Measurements from ENCODE around the gene SYT6. TPM values are rescaled to one million over a fixed set of nuclear protein-coding genes. Genes with fewer than 3 reads are reported as not detected.

SYT6 gene
- total RNA-seq, 1 experiment from 2014 or later: not detected

DNA sequence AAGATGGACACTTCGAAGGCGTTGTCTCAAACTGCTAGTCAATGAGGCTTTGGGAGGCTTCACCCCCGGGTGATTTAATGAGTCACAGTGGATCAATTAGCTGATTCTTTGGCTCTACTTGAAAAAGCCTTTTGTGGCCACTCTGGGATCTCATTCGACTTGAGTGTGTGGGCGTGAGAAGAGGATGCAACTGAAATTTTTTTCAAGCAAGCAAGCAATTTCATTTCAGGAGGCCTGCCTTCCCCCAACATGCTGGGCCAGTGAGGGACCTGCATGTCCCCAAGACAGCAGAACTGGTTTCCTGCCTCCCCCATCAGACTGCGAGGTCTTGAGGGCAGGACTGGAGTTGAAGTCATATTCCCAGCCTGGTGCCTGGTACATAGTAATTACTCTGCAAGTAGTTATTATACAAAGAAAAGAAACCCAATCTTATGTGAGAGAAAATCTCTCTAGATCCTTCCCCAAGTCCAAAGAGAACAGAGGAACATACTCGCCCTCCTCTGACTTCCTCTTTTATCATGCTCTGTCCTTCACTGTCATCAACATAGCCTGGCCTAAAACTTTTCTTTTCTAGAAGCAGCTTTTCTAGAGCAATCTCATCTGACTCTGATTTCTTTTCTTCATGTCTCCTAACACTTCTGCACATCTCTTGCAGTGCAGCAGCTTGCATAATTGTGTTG, 22.7 kb downstream of the SYT6 start:
- TF ChIP-seq SRF (IDR thresholded peaks at IDR 0.05; ENCODE audit: low read depth): no peak
- TF ChIP-seq CBX3 (IDR thresholded peaks at IDR 0.05; ENCODE audit: low read depth): no peak
- no peak for TF ChIP-seq FOSL1 (IDR thresholded peaks at IDR 0.05; ENCODE audit: low read depth)
- no peak for TF ChIP-seq ELF1 (IDR thresholded peaks at IDR 0.05; ENCODE audit: borderline replicate concordance, low read depth)
- TF ChIP-seq, protein P1, sequence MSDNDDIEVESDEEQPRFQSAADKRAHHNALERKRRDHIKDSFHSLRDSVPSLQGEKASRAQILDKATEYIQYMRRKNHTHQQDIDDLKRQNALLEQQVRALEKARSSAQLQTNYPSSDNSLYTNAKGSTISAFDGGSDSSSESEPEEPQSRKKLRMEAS (IDR thresholded peaks at IDR 0.05): no peak
- no peak for TF ChIP-seq JUND (IDR thresholded peaks at IDR 0.05)
- no peak for TF ChIP-seq ZFX (IDR thresholded peaks at IDR 0.05)
- TF ChIP-seq SIN3A (IDR thresholded peaks at IDR 0.05; ENCODE audit: low read depth): no peak
- TF ChIP-seq CEBPB (IDR thresholded peaks at IDR 0.05; ENCODE audit: low read depth): no peak
- peaks cover 4 to 5% of the 10 kb centered on the region in 2 experiments; a peak in 2 of 4 replicates for H3K4me1 ChIP-seq (ENCODE audit: control insufficient read depth in 1 of 2, insufficient read depth in 2 of 2, low read length in 2 of 2)
- ChIA-PET POLR2A (no interaction called here), CTCF (interaction anchor here (1.0 to 1.7 kb wide), 3 partner anchors 152 to 296 kb away, joined by 3 to 7 read pairs (median 3); partner anchors contain the start of gene OLFML3), RAD21 (ENCODE audit: low non-redundant PET in 1 of 2, low total read pairs in 2 of 2, uncharacterized antibody in 2 of 2, unreplicated experiment in 2 of 2) (interaction anchor here in 1 of 2 experiments (1.5 kb wide), 1 partner anchor 152 kb away, joined by 3 read pairs; no protein-coding TSS in a partner anchor)
- H3K9ac ChIP-seq (ENCODE audit: low read length): no peak overlapping the region
- no peaks in the 10 kb centered on the region for H3K79me2 ChIP-seq (ENCODE audit: insufficient read depth, low read length)
- no peak overlapping the region for H3K27ac ChIP-seq (ENCODE audit: low read depth, low read length)
- H3K4me2 ChIP-seq (ENCODE audit: low read length): no peak overlapping the region
- H3K36me3 ChIP-seq (ENCODE audit: control insufficient read depth in 1 of 2, insufficient read depth in 2 of 2, low read length in 2 of 2): no peaks in the 10 kb centered on the region
- DNase-seq (ENCODE audit: low read depth, low spot score): no peak
- H3K4me3 ChIP-seq (replicated peaks in 1 of 2; ENCODE audit: low read depth in 1 of 2, low read length in 2 of 2): no peak overlapping the region
- no peaks in the 10 kb centered on the region for H3K9me3 ChIP-seq (ENCODE audit: control insufficient read depth in 1 of 2, insufficient read depth in 1 of 2, low read depth in 1 of 2, low read length in 2 of 2)
- intact Hi-C loops (cut with micrococcal nuclease): no loop called here
- H2AFZ ChIP-seq (ENCODE audit: low read depth, low read length, poor library complexity, severe bottlenecking): no peak overlapping the region
- no TSS peak for BruUV-seq (replicated peaks)
- H3K9me2 ChIP-seq (ENCODE audit: insufficient read depth): no peaks in the 10 kb centered on the region
- no peak for ATAC-seq
- H3K27me3 ChIP-seq (ENCODE audit: insufficient read depth, low read length): peaks cover 13% of the 10 kb centered on the region; the same call in 1 of the 2 replicates
- no peaks in the 10 kb centered on the region for H4K20me1 ChIP-seq (ENCODE audit: insufficient read depth)

DNA sequence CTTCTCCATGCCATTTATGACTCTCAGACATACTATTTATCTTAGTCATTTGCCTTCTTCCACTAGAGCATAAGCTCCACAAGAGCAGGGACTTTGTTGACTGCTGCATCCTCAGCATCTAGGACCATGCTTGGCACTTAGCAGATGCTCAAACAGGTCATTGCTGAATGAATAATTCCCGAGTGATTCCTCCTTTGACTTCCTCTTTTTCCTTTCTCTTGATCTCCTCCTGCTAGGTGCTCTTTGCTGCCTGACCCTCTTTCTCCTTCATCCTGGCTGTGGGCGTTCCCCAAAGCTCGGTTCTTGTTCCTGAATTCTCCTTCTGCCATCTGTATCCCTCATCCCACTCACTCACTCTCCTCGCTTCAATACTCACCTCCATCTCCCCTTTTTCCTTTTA, 23.5 kb downstream of the SYT6 start:
- no peak overlapping the region for H2AFZ ChIP-seq (ENCODE audit: low read depth, low read length, poor library complexity, severe bottlenecking)
- H4K20me1 ChIP-seq (ENCODE audit: insufficient read depth): no peaks in the 10 kb centered on the region
- H3K36me3 ChIP-seq (ENCODE audit: control insufficient read depth in 1 of 2, insufficient read depth in 2 of 2, low read length in 2 of 2): no peaks in the 10 kb centered on the region
- H3K4me2 ChIP-seq (ENCODE audit: low read length): no peak overlapping the region
- ChIA-PET RAD21 (ENCODE audit: low non-redundant PET in 1 of 2, low total read pairs in 2 of 2, uncharacterized antibody in 2 of 2, unreplicated experiment in 2 of 2) (no interaction called here), POLR2A (no interaction called here), CTCF (no interaction called here)
- no TSS peak for BruUV-seq (replicated peaks)
- no peak overlapping the region for H3K9ac ChIP-seq (ENCODE audit: low read length)
- ATAC-seq: no peak
- no peaks in the 10 kb centered on the region for H3K9me3 ChIP-seq (ENCODE audit: control insufficient read depth in 1 of 2, insufficient read depth in 1 of 2, low read depth in 1 of 2, low read length in 2 of 2)
- no peaks in the 10 kb centered on the region for H3K79me2 ChIP-seq (ENCODE audit: insufficient read depth, low read length)
- intact Hi-C loops (cut with micrococcal nuclease): no loop called here
- peaks cover 4 to 5% of the 10 kb centered on the region in 2 experiments; a peak in 2 of 4 replicates for H3K4me1 ChIP-seq (ENCODE audit: control insufficient read depth in 1 of 2, insufficient read depth in 2 of 2, low read length in 2 of 2)
- no peak overlapping the region for H3K4me3 ChIP-seq (replicated peaks in 1 of 2; ENCODE audit: low read depth in 1 of 2, low read length in 2 of 2)
- peaks cover 13% of the 10 kb centered on the region; the same call in 1 of the 2 replicates for H3K27me3 ChIP-seq (ENCODE audit: insufficient read depth, low read length)
- H3K27ac ChIP-seq (ENCODE audit: low read depth, low read length): no peak overlapping the region
- H3K9me2 ChIP-seq (ENCODE audit: insufficient read depth): no peaks in the 10 kb centered on the region
- no peak for DNase-seq (ENCODE audit: low read depth, low spot score)
- no peak for TF ChIP-seq JUND (IDR thresholded peaks at IDR 0.05)
- no peak for TF ChIP-seq FOSL1 (IDR thresholded peaks at IDR 0.05; ENCODE audit: low read depth)
- TF ChIP-seq SRF (IDR thresholded peaks at IDR 0.05; ENCODE audit: low read depth): no peak
- TF ChIP-seq, protein P2, sequence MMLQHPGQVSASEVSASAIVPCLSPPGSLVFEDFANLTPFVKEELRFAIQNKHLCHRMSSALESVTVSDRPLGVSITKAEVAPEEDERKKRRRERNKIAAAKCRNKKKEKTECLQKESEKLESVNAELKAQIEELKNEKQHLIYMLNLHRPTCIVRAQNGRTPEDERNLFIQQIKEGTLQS (IDR thresholded peaks at IDR 0.05): no peak
- no peak for TF ChIP-seq POLR2AphosphoS5 (IDR thresholded peaks at IDR 0.05; ENCODE audit: low read depth, low read length)
- no peak for TF ChIP-seq RAD21 (IDR thresholded peaks at IDR 0.05; ENCODE audit: low read depth)
- no peak for TF ChIP-seq EZH2 (IDR thresholded peaks at IDR 0.05)
- TF ChIP-seq CEBPB (IDR thresholded peaks at IDR 0.05; ENCODE audit: low read depth): no peak
- TF ChIP-seq, protein P1 (IDR thresholded peaks at IDR 0.05): no peak
- TF ChIP-seq EZH2phosphoT487 (IDR thresholded peaks at IDR 0.05; ENCODE audit: borderline replicate concordance): no peak
- no peak for TF ChIP-seq ELF1 (IDR thresholded peaks at IDR 0.05; ENCODE audit: borderline replicate concordance, low read depth)
- TF ChIP-seq, protein P3, sequence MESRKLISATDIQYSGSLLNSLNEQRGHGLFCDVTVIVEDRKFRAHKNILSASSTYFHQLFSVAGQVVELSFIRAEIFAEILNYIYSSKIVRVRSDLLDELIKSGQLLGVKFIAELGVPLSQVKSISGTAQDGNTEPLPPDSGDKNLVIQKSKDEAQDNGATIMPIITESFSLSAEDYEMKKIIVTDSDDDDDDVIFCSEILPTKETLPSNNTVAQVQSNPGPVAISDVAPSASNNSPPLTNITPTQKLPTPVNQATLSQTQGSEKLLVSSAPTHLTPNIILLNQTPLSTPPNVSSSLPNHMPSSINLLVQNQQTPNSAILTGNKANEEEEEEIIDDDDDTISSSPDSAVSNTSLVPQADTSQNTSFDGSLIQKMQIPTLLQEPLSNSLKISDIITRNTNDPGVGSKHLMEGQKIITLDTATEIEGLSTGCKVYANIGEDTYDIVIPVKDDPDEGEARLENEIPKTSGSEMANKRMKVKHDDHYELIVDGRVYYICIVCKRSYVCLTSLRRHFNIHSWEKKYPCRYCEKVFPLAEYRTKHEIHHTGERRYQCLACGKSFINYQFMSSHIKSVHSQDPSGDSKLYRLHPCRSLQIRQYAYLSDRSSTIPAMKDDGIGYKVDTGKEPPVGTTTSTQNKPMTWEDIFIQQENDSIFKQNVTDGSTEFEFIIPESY (IDR thresholded peaks at IDR 0.05; ENCODE audit: extremely low read depth, insufficient replicate concordance, low read length): no peak
- TF ChIP-seq POLR2A (IDR thresholded peaks at IDR 0.05; ENCODE audit: borderline replicate concordance, extremely low read depth, insufficient read depth, insufficient read length): no peak
- no peak for TF ChIP-seq TCF7L2 (IDR thresholded peaks at IDR 0.05; ENCODE audit: borderline replicate concordance, extremely low read depth, insufficient read depth, insufficient read length)
